ENCODE measurements around the gene KRT6B.
"Not testable (repeated sequence)": the region's sequence is repeated elsewhere in the genome, so short reads cannot be mapped to it uniquely, and the experiment has no call there.

KRT6B gene

DNA sequence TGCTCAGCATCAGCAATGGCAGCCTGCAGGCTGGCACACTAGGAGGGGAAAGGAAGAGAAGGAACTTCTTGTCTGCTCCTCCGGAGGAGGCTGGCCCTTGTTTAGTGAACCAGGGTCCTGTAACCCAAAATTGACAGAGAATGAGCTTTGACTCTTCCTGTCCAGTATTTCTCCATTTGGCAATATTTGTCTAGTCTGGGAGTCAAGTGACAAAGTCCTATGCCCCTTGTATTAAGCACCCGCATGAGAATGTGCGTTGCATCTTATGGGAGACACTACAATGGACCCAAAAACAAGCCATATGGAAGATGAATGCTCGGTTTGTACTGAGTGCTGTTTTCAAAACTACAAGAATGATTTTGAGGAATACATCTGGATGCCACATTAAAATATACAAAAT lies 17.9 kb upstream of the KRT6B start:
- no peak for DNase-seq (ENCODE audit: low read depth)

GRCh38 chr12:52464897-52465296 lies 13.0 kb upstream of the KRT6B start:
- DNase-seq (ENCODE audit: low read depth): no peak

GRCh38 chr12:52461693-52462092 lies 9.7 kb upstream of the KRT6B start:
- no peak for DNase-seq (ENCODE audit: low read depth)

GRCh38 chr12:52458861-52459260 lies 6.9 kb upstream of the KRT6B start:
- DNase-seq (ENCODE audit: low read depth): no peak

DNA sequence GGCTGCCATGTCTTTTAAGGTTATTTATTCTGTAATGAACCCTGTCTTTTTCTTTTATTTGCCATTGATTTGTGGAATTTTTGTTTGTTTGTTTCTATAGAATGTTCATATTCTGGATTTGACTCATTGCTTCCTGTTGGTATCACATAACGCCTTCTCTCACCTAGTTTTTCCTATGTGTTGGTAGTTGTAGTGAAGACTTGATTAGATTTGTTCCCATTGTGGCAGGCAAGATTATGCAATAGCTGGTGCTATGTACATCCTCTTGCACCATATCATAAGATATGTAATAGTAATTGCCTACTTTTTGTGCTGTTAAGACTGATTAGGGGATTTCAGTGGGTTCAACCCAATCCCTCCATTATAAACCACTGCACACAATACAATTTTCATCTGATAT lies 3.9 kb upstream of the KRT6B start:
- DNase-seq (ENCODE audit: low read depth): no peak

GRCh38 chr12:52454411-52455201 lies 2.7 kb upstream of the KRT6B start:
- DNase-seq (ENCODE audit: low read depth): no peak

DNA sequence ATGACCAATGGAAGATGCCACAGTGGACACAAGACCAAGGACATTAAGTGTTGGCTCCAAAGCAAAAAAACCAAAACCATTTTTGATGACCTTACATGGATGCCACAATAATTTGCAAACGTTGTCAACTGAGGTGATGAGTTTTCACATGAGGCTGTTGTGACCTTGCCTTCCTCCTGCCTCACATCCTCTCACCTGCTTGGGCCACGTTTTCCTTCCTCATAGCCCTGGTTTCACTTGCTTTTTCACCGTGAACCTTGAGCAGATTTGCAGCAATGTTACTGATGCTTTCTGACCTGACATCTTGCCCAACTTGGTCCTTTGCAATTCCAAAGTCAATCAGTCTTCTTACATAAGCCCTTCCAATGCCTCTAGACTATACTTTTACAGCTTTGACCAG lies 3.7 kb downstream of the KRT6B start:
- no peak for DNase-seq (ENCODE audit: low read depth)

- not testable (repeated sequence) for DNase-seq (ENCODE audit: low read depth)
Measured at GRCh38 chr12:52447196-52447595, 4.8 kb downstream of the KRT6B start.

- DNase-seq (ENCODE audit: low read depth): no peak
Measured at GRCh38 chr12:52446367-52447045, 5.4 kb downstream of the KRT6B start.

GRCh38 chr12:52445876-52446275 lies 6.1 kb downstream of the KRT6B start:
- no peak for DNase-seq (ENCODE audit: low read depth)

DNA sequence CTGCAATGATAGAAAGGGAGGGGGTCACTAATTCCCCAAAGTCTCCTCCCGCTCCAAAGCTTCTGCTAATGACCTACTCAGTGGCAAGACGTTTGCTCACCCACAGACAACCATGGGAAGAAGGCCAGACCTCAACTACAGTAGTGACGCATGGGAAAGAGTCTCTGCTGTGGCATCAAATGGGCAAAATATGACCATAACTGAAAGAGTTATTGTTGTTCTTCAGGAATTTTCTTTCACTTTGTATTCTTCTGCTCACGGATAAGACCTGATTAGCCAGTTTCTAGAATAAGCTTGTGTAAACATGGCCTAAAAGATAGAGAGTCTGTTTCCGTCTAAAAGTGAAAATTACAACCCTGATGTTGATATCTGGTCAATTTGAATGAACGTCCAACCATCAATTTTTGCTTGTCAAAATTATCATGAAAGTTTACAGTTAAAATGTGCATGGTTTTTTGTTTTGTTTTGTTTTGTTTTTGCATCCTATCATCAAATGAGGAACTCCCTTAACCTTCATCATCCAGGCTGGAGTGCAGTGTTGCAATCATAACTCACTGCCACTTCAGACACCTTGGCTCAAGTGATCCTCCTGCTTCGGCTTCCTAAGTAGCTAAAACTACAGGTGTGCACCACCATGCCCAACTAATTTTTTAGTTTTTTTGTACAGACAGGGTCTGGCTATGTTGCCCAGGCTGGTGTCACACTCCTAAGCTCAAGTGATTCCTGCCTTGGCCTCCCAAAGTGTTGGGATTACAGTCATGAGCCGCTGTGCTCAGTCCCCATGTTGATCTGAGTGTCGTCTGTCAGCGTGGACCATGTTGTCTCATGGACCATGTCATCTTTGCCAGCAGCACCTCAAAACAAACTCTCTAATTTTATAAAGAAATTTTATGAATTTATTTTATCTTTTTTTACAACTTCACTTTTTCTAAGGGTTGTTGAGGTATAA lies 7.0 kb downstream of the KRT6B start:
- no peak for DNase-seq (ENCODE audit: low read depth)

- no peak for DNase-seq (ENCODE audit: low read depth)
Measured at GRCh38 chr12:52443966-52444365, 8.0 kb downstream of the KRT6B start.

- peak; percentile 50 for DNase-seq (ENCODE audit: low read depth)
Measured at GRCh38 chr12:52442600-52443061, 9.3 kb downstream of the KRT6B start.

GRCh38 chr12:52441320-52441911 lies 10.5 kb downstream of the KRT6B start:
- no peak for DNase-seq (ENCODE audit: low read depth)

GRCh38 chr12:52440821-52441319 lies 11.1 kb downstream of the KRT6B start:
- peak; percentile 32 for DNase-seq (ENCODE audit: low read depth)

DNA sequence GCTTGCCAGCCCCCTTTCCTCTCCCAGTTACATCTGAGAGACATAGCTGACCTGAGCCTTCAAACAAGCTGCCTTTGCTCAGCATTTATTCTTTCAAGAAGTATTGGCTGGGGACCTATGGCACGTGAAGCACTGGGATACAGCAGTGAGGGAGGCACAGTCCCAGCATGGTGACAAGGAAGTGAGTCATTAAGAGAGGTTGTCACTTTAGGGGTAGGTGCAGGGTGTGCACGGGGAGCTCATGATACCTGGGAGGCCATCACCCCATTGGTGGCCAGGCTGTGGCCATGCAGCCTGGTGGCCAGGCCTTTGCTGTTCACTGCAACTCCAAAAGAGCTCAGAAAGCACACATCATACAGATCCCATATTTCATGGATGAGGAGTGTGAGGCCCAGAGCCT lies 12.1 kb downstream of the KRT6B start:
- DNase-seq (ENCODE audit: low read depth): no peak

DNA sequence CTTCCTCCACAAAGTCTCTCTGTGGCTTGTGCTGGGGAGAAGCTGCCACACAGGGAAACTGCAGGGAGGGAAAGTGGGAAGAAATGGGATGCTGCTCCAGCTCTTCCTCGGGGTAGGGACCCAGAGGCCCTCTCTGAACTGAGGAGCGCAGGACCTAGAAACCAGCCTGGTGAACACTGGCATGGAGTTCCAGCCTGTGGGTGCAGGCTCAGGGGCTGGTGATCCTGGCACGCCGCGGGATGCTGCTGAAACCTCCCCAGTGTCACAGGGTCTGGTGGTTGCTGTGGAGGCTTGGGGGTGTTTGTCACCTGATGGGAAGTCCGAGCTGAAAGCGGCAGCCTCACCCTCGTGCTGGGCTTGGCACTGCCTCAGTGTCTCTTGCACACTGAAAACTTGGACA lies 12.5 kb downstream of the KRT6B start:
- DNase-seq (ENCODE audit: low read depth): no peak

DNA sequence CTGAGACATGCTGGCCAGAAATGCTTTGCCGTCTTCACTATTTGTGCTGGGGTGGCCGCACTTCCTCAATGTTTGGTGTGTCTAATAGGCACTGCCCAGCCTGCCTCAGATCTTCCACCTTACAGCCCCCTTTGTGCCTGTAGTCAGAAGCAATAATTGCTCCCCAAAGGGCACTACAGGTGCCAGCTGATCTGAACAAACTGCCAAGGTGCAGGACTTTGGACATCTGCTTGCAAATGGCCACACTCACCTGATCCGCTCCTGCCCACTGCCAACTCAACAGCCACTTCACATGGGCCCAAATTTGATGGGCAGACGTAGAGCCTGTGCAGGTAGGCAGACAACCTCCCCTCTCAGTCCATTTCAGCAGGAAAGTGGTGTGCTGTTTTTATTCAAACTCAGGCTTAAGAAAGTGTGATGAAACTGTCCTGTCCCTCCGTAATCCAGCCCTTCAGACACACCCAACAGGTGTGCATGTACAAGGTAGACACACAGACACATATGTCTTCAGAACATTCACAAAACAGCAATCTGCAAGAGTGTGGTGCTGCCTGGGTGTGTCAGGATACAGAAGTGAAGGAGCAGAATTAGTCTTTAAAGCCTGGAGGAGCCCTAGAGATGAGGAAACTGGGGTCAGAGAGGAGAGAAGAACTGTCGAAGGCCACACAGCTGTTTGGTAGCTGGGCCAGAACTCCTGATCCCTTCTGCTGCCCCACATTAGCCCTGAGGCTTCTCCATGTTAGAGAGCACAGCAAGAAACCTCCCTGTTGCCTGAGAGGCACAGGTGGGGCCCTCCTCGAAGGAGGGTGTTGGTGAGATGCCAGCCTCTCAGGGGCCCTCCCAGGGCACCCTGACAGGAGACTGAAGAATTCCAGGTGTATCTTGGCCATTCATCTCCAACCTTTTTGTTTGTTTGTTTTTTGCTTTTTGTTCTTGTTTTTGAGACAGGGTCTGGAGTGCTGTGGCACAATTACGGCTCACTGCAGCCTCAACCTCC lies 13.3 kb downstream of the KRT6B start:
- DNase-seq (ENCODE audit: low read depth): no peak

- DNase-seq (ENCODE audit: low read depth): no peak
Measured at GRCh38 chr12:52437508-52437907, 14.4 kb downstream of the KRT6B start.

DNA sequence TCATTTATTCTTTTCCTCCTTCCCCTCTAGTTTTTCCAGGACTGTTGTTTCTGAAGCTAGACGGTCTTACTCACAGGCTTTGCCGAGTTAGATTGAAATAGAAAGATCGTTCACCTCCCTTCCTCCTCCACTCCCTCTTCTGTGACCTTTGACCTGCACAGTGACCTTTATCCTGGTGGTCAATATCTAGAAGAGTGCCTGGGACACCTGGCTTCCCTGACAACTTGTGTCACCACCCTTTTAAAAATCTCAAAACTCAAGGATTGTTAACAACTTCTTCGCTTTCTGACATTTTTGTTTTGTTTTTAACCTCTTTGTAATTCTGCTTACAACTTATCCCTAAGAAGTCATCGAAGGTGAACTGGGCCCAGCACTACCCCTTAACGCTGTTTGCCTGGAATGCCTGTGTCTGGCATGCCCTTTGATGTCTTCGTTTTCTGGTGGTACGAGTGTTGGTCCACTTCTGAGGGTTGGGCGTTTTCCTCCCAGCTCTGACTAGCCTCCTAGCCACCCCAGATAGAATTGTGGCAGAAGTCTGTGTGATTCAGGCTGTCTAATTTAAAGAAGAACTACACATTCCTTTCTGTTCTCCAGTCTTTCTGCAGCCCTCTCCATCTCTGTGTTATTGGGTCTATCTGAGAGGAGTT lies 15.0 kb downstream of the KRT6B start:
- DNase-seq (ENCODE audit: low read depth): no peak

Measured in GM04504 (cell line).